KMS-11 (cell line): Measurements from ENCODE around the gene SLFN12L.

Experiments
- H2AFZ ChIP-seq: fragments of 200-600 bp; sonication (generic); 2 replicates; pipeline ENCODE4 v1.6.1; 2016; ENCODE audit warnings: antibody characterized with exemption, mixed run types, low read depth
- H3K27ac ChIP-seq: fragments of 200-600 bp; sonication (generic); 2 replicates; pipeline ENCODE4 v1.6.1; 2016; ENCODE audit warnings: mild to moderate bottlenecking, mixed run types
- H3K27me3 ChIP-seq: fragments of 200-600 bp; sonication (generic); 2 replicates; pipeline ENCODE4 v1.6.1; 2017; ENCODE audit warnings: mild to moderate bottlenecking, low read depth, mixed run types, moderate library complexity; ENCODE audit not compliant: insufficient read depth
- H3K36me3 ChIP-seq: fragments of 200-600 bp; sonication (generic); 2 replicates; pipeline ENCODE4 v1.6.1; 2017; ENCODE audit warnings: mild to moderate bottlenecking, mixed run types; ENCODE audit not compliant: insufficient read depth
- H3K4me1 ChIP-seq: fragments of 200-600 bp; sonication (generic); 2 replicates; pipeline ENCODE4 v1.6.1; 2016; ENCODE audit warnings: mild to moderate bottlenecking, low read depth, mixed run types; ENCODE audit not compliant: poor library complexity, severe bottlenecking
- H3K4me2 ChIP-seq: fragments of 200-600 bp; sonication (generic); 2 replicates; pipeline ENCODE4 v1.7.0; 2016; ENCODE audit warnings: mild to moderate bottlenecking, mixed run types
- H3K4me3 ChIP-seq: fragments of 200-600 bp; sonication (generic); IDR thresholded peaks from 2 replicates; pipeline ENCODE4 v1.6.1; 2017; ENCODE audit warnings: low read depth, low read length, mixed read lengths; ENCODE audit not compliant: insufficient read depth
- H3K79me2 ChIP-seq: fragments of 200-600 bp; sonication (generic); 2 replicates; pipeline ENCODE4 v1.6.1; 2016; ENCODE audit warnings: low read depth, mixed run types; ENCODE audit not compliant: insufficient read depth
- H3K9ac ChIP-seq: fragments of 200-600 bp; sonication (generic); 2 replicates; pipeline ENCODE4 v1.6.1; 2016; ENCODE audit warnings: mild to moderate bottlenecking, mixed run types
- H4K20me1 ChIP-seq: fragments of 200-600 bp; sonication (generic); 2 replicates; pipeline ENCODE4 v1.6.1; 2016; ENCODE audit warnings: mild to moderate bottlenecking, mixed run types; ENCODE audit not compliant: insufficient read depth
- TF ChIP-seq, protein P1 (sequence below): fragments of 200-600 bp; sonication (generic); conservative IDR thresholded peaks from 2 replicates; pipeline ENCODE4 v1.6.1; 2017; ENCODE audit warnings: low read depth, mild to moderate bottlenecking, antibody characterized with exemption, low read length, moderate library complexity, mixed read lengths

The SLFN12L gene

DNA sequence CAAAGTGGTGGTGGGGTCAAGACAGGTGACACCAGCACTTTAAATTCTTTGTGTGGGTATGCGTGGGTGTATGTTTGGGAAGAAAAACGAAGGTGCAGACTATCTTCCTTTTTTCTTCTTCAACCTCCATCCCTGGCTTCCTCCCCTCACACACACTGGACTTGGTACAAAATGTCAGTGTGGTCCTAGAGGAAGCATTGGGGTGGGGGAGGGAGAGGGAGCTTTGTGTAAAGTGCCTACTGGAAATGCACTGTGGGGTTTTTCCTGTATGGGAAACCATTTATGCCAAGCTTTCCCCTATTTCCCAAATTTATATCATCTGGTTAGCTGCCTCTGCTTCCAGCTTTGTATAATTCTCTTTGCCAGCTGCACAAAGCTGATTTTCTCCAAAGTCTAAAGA lies 44.4 kb downstream of the SLFN12L start:
- no peaks in the 10 kb centered on the region for H3K36me3 ChIP-seq
- H3K27me3 ChIP-seq, result no peaks in the 10 kb centered on the region

DNA sequence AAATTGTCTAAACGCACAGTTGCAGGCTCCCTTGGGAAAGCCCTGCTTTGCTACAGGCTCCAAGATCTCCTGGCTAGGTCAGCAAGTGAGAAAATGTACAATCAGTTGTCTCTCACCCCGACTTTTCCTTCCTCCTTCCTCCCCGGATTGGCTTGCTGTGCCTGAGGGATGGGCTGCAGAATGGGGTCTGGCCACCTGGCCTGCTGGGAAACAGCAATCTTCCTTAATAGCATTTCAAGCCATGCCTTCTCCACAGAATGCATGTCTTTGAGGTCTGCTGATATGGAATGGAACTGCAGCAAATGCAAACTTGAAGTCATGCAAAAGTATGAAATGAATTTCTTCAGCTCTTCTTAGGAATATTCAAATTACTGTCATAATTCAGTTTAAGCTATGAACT lies 46.1 kb downstream of the SLFN12L start:
- TF ChIP-seq, protein P1, sequence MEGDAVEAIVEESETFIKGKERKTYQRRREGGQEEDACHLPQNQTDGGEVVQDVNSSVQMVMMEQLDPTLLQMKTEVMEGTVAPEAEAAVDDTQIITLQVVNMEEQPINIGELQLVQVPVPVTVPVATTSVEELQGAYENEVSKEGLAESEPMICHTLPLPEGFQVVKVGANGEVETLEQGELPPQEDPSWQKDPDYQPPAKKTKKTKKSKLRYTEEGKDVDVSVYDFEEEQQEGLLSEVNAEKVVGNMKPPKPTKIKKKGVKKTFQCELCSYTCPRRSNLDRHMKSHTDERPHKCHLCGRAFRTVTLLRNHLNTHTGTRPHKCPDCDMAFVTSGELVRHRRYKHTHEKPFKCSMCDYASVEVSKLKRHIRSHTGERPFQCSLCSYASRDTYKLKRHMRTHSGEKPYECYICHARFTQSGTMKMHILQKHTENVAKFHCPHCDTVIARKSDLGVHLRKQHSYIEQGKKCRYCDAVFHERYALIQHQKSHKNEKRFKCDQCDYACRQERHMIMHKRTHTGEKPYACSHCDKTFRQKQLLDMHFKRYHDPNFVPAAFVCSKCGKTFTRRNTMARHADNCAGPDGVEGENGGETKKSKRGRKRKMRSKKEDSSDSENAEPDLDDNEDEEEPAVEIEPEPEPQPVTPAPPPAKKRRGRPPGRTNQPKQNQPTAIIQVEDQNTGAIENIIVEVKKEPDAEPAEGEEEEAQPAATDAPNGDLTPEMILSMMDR, result no peak
- Histone ChIP-seq H4K20me1 (no peaks in the 10 kb centered on the region), H3K79me2 (no peaks in the 10 kb centered on the region), H3K36me3 (no peaks in the 10 kb centered on the region), H3K9ac (no peak overlapping the region), H2AFZ (no peak overlapping the region), H3K4me3 (no peak overlapping the region), H3K4me1 (no peaks in the 10 kb centered on the region), H3K27ac (no peak overlapping the region), H3K27me3 (no peaks in the 10 kb centered on the region), H3K4me2 (no peak overlapping the region)

More for the DNA sequence above, 44.4 kb downstream of the SLFN12L start:
- no peak overlapping the region for H3K4me3 ChIP-seq
- H3K27ac ChIP-seq, result no peak overlapping the region
- no peaks in the 10 kb centered on the region for H3K79me2 ChIP-seq
- H4K20me1 ChIP-seq, result no peaks in the 10 kb centered on the region
- H2AFZ ChIP-seq, result no peak overlapping the region
- no peaks in the 10 kb centered on the region for H3K4me1 ChIP-seq
- no peak overlapping the region for H3K9ac ChIP-seq
- TF ChIP-seq, protein P1, result no peak
- no peak overlapping the region for H3K4me2 ChIP-seq

DNA sequence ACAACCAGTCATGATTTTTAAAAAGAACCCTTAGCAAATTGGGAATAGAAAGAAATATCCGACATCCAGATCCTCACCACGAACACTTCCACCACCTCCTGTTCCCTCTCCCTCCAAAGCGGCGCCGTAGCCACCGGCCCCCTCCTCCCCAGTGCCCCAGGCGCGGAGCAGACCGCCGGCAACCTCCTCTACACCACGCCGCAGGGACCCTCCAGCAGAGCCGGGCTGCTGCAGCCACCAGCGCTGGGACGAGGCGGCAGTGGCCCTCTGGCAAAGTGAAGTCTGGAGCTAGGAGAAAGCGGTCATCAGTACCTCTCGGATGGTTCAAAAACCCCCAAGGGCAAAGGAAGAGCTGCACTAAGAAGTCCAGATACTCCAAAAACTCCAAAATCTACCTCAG lies 47.5 kb downstream of the SLFN12L start:
- no peaks in the 10 kb centered on the region for H3K27me3 ChIP-seq
- H3K27ac ChIP-seq, result no peak overlapping the region
- TF ChIP-seq, protein P1, result no peak
- no peaks in the 10 kb centered on the region for H3K4me1 ChIP-seq
- H3K36me3 ChIP-seq, result no peaks in the 10 kb centered on the region
- H2AFZ ChIP-seq, result no peak overlapping the region
- H3K9ac ChIP-seq, result no peak overlapping the region
- H3K79me2 ChIP-seq, result no peaks in the 10 kb centered on the region
- no peak overlapping the region for H3K4me3 ChIP-seq
- no peaks in the 10 kb centered on the region for H4K20me1 ChIP-seq
- no peak overlapping the region for H3K4me2 ChIP-seq

DNA sequence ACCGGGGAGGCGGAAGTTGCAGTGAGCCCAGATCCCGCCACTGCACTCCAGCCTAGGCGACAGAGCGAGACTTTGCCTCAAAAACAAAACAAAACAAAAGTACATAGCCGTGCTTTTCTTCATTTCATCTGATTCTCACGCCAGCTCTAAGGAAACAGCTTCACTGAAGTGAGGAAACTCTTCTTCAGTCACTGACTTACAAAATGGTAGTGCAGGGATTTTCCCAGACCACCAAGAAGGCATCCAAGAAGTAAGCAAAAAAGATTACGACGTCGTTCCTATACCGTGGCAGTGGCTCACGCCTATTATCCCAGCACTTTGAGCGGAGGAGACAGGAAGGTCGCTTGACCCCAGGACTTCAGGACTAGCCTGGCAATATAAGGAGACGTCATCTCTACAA lies 48.5 kb downstream of the SLFN12L start:
- no peaks in the 10 kb centered on the region for H3K4me1 ChIP-seq
- H3K9ac ChIP-seq, result no peak overlapping the region
- TF ChIP-seq, protein P1, result no peak
- H3K27ac ChIP-seq, result no peak overlapping the region
- H4K20me1 ChIP-seq, result no peaks in the 10 kb centered on the region
- no peak overlapping the region for H3K4me3 ChIP-seq
- H2AFZ ChIP-seq, result no peak overlapping the region
- H3K36me3 ChIP-seq, result no peaks in the 10 kb centered on the region
- no peaks in the 10 kb centered on the region for H3K79me2 ChIP-seq
- H3K27me3 ChIP-seq, result no peaks in the 10 kb centered on the region
- no peak overlapping the region for H3K4me2 ChIP-seq
